ENCODE measurements around the gene CDKAL1.

Gene CDKAL1

GRCh38 chr6:21171801-21172200 lies 637.5 kb downstream of the CDKAL1 start:
- WGBS, 2 donors (ENCODE audit: extremely low coverage in 2 of 2, insufficient read length in 2 of 2, insufficient replicate concordance in 1 of 2) = no CpG with 5 or more reads among the region's 4 CpGs
- H3K18ac ChIP-seq (ENCODE audit: low read length) = no peak overlapping the region

DNA sequence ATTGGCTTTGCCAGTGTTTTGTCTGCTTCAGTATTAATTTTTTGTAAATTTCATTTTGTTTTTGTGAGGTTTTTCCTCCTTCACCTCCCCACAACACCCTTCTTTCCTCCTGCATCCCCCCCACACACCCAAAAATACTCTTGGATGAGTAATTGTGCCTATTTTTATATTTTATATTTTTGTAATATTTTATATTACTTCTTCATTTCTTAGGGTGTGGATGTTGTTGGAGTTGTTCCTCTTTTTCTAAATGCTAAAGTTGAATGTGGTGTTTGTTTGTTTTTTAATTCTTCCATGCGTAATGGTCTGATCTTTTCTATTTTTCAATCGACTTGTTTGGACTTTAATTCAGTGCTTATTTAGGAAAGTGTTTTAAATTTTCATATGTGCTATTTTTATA lies 638.8 kb downstream of the CDKAL1 start:
- no peak overlapping the region for H2BK5ac ChIP-seq (ENCODE audit: low read length)
- no peak overlapping the region for H3K18ac ChIP-seq (ENCODE audit: low read length)
- H3K36me3 ChIP-seq (replicated peaks in 1 of 2; ENCODE audit: control insufficient read depth in 2 of 2, insufficient read depth in 2 of 2, low read length in 2 of 2) = no peaks in the 10 kb centered on the region
- no peak overlapping the region for H2BK15ac ChIP-seq (ENCODE audit: low read length)
- no peaks in the 10 kb centered on the region for H3K4me1 ChIP-seq (ENCODE audit: control insufficient read depth in 2 of 2, insufficient read depth in 1 of 2, low read depth in 1 of 2, low read length in 2 of 2)
- no peak overlapping the region for H3K4me2 ChIP-seq (ENCODE audit: insufficient read depth, low read length, poor library complexity, severe bottlenecking)
- H3K9ac ChIP-seq (ENCODE audit: low read depth, low read length, poor library complexity) = no peak overlapping the region
- no peak overlapping the region for H2AK5ac ChIP-seq (ENCODE audit: low read depth, low read length)
- no peak overlapping the region for H3K14ac ChIP-seq (ENCODE audit: low read length)
- H4K8ac ChIP-seq (ENCODE audit: low read depth, low read length) = no peak overlapping the region
- H3K4ac ChIP-seq (ENCODE audit: low read length) = no peak overlapping the region
- no peak overlapping the region for H2AFZ ChIP-seq (ENCODE audit: low read length)
- no peak for DNase-seq (ENCODE audit: low spot score)
- no peaks in the 10 kb centered on the region for H3K27me3 ChIP-seq (ENCODE audit: control insufficient read depth in 3 of 3, insufficient read depth in 3 of 3, low read depth in 1 of 3, low read length in 3 of 3)
- H3K9me3 ChIP-seq (replicated peaks in 1 of 2; ENCODE audit: control insufficient read depth in 2 of 2, insufficient read depth in 1 of 2, low read depth in 1 of 2, low read length in 2 of 2) = no peaks in the 10 kb centered on the region
- H3K79me1 ChIP-seq (ENCODE audit: low read depth, low read length) = no peaks in the 10 kb centered on the region
- no peak overlapping the region for H4K91ac ChIP-seq (ENCODE audit: low read depth, low read length, poor library complexity)
- H3K4me3 ChIP-seq (ENCODE audit: low read length in 2 of 2) = no peak overlapping the region
- H2BK120ac ChIP-seq (ENCODE audit: low read depth, low read length) = no peak overlapping the region
- H3K27ac ChIP-seq (replicated peaks; ENCODE audit: low read length) = no peak overlapping the region
- no CpG with 5 or more reads among the region's 2 CpGs for WGBS, 2 donors (ENCODE audit: extremely low coverage in 2 of 2, insufficient read length in 2 of 2, insufficient replicate concordance in 1 of 2)
- H3K23ac ChIP-seq (ENCODE audit: low read depth, low read length, poor library complexity) = no peak overlapping the region
- no peak overlapping the region for H2BK12ac ChIP-seq (ENCODE audit: low read length)

More at GRCh38 chr6:21171801-21172200, 637.5 kb downstream of the CDKAL1 start:
- Histone ChIP-seq H3K79me1 (ENCODE audit: low read depth, low read length) (no peaks in the 10 kb centered on the region), H3K4me1 (ENCODE audit: control insufficient read depth in 2 of 2, insufficient read depth in 1 of 2, low read depth in 1 of 2, low read length in 2 of 2) (no peaks in the 10 kb centered on the region), H2AK5ac (ENCODE audit: low read depth, low read length) (no peak overlapping the region), H2BK15ac (ENCODE audit: low read length) (no peak overlapping the region), H3K9me3 (replicated peaks in 1 of 2; ENCODE audit: control insufficient read depth in 2 of 2, insufficient read depth in 1 of 2, low read depth in 1 of 2, low read length in 2 of 2) (no peaks in the 10 kb centered on the region), H2BK12ac (ENCODE audit: low read length) (no peak overlapping the region), H3K4me3 (ENCODE audit: low read length in 2 of 2) (no peak overlapping the region), H3K4ac (ENCODE audit: low read length) (no peak overlapping the region), H2BK120ac (ENCODE audit: low read depth, low read length) (no peak overlapping the region), H3K9ac (ENCODE audit: low read depth, low read length, poor library complexity) (no peak overlapping the region), H3K27ac (replicated peaks; ENCODE audit: low read length) (no peak overlapping the region), H3K4me2 (ENCODE audit: insufficient read depth, low read length, poor library complexity, severe bottlenecking) (no peak overlapping the region), H3K27me3 (ENCODE audit: control insufficient read depth in 3 of 3, insufficient read depth in 3 of 3, low read depth in 1 of 3, low read length in 3 of 3) (no peaks in the 10 kb centered on the region), H2BK5ac (ENCODE audit: low read length) (no peak overlapping the region), H2AFZ (ENCODE audit: low read length) (no peak overlapping the region), H4K91ac (ENCODE audit: low read depth, low read length, poor library complexity) (no peak overlapping the region), H3K14ac (ENCODE audit: low read length) (no peak overlapping the region), H3K36me3 (replicated peaks in 1 of 2; ENCODE audit: control insufficient read depth in 2 of 2, insufficient read depth in 2 of 2, low read length in 2 of 2) (no peaks in the 10 kb centered on the region), H3K23ac (ENCODE audit: low read depth, low read length, poor library complexity) (no peak overlapping the region), H4K8ac (ENCODE audit: low read depth, low read length) (no peak overlapping the region)
- no peak for DNase-seq (ENCODE audit: low spot score)

- no peak overlapping the region for H3K18ac ChIP-seq (ENCODE audit: low read length)
These were observed 639.4 kb downstream of the CDKAL1 start for GRCh38 chr6:21173678-21174077.

GRCh38 chr6:21176197-21176596 lies 641.9 kb downstream of the CDKAL1 start:
- no peak overlapping the region for H2BK12ac ChIP-seq (ENCODE audit: low read length)
- no peak overlapping the region for H3K14ac ChIP-seq (ENCODE audit: low read length)
- no peak overlapping the region for H4K91ac ChIP-seq (ENCODE audit: low read depth, low read length, poor library complexity)
- H2BK5ac ChIP-seq (ENCODE audit: low read length) = no peak overlapping the region
- no peaks in the 10 kb centered on the region for H3K79me1 ChIP-seq (ENCODE audit: low read depth, low read length)
- no peak overlapping the region for H2AFZ ChIP-seq (ENCODE audit: low read length)
- WGBS, 2 donors (ENCODE audit: extremely low coverage in 2 of 2, insufficient read length in 2 of 2, insufficient replicate concordance in 1 of 2) = no CpG with 5 or more reads among the region's 4 CpGs
- no peak overlapping the region for H3K4ac ChIP-seq (ENCODE audit: low read length)
- H3K9ac ChIP-seq (ENCODE audit: low read depth, low read length, poor library complexity) = no peak overlapping the region
- no peak overlapping the region for H3K23ac ChIP-seq (ENCODE audit: low read depth, low read length, poor library complexity)
- H3K4me3 ChIP-seq (ENCODE audit: low read length in 2 of 2) = no peak overlapping the region
- no peak overlapping the region for H3K4me2 ChIP-seq (ENCODE audit: insufficient read depth, low read length, poor library complexity, severe bottlenecking)
- no peak overlapping the region for H3K27ac ChIP-seq (replicated peaks; ENCODE audit: low read length)
- DNase-seq (ENCODE audit: low spot score) = no peak
- H2BK120ac ChIP-seq (ENCODE audit: low read depth, low read length) = no peak overlapping the region
- peaks cover 0 to 5% of the 10 kb centered on the region in 2 donors for H3K9me3 ChIP-seq (replicated peaks in 1 of 2; ENCODE audit: control insufficient read depth in 2 of 2, insufficient read depth in 1 of 2, low read depth in 1 of 2, low read length in 2 of 2)
- H3K4me1 ChIP-seq (ENCODE audit: control insufficient read depth in 2 of 2, insufficient read depth in 1 of 2, low read depth in 1 of 2, low read length in 2 of 2) = no peaks in the 10 kb centered on the region
- H2AK5ac ChIP-seq (ENCODE audit: low read depth, low read length) = no peak overlapping the region
- no peaks in the 10 kb centered on the region for H3K36me3 ChIP-seq (replicated peaks in 1 of 2; ENCODE audit: control insufficient read depth in 2 of 2, insufficient read depth in 2 of 2, low read length in 2 of 2)
- no peaks in the 10 kb centered on the region for H3K27me3 ChIP-seq (ENCODE audit: control insufficient read depth in 3 of 3, insufficient read depth in 3 of 3, low read depth in 1 of 3, low read length in 3 of 3)
- H4K8ac ChIP-seq (ENCODE audit: low read depth, low read length) = no peak overlapping the region
- no peak overlapping the region for H2BK15ac ChIP-seq (ENCODE audit: low read length)
- no peak overlapping the region for H3K18ac ChIP-seq (ENCODE audit: low read length)

More at GRCh38 chr6:21173678-21174077, 639.4 kb downstream of the CDKAL1 start:
- H2BK120ac ChIP-seq (ENCODE audit: low read depth, low read length) = no peak overlapping the region
- H2BK5ac ChIP-seq (ENCODE audit: low read length) = no peak overlapping the region
- H2AFZ ChIP-seq (ENCODE audit: low read length) = no peak overlapping the region
- H3K9me3 ChIP-seq (replicated peaks in 1 of 2; ENCODE audit: control insufficient read depth in 2 of 2, insufficient read depth in 1 of 2, low read depth in 1 of 2, low read length in 2 of 2) = no peaks in the 10 kb centered on the region
- no peaks in the 10 kb centered on the region for H3K36me3 ChIP-seq (replicated peaks in 1 of 2; ENCODE audit: control insufficient read depth in 2 of 2, insufficient read depth in 2 of 2, low read length in 2 of 2)
- no peak overlapping the region for H3K27ac ChIP-seq (replicated peaks; ENCODE audit: low read length)
- WGBS, 2 donors (ENCODE audit: extremely low coverage in 2 of 2, insufficient read length in 2 of 2, insufficient replicate concordance in 1 of 2) = no CpG with 5 or more reads among the region's 2 CpGs
- H3K23ac ChIP-seq (ENCODE audit: low read depth, low read length, poor library complexity) = no peak overlapping the region
- no peak overlapping the region for H3K4me2 ChIP-seq (ENCODE audit: insufficient read depth, low read length, poor library complexity, severe bottlenecking)
- H3K4ac ChIP-seq (ENCODE audit: low read length) = no peak overlapping the region
- H3K79me1 ChIP-seq (ENCODE audit: low read depth, low read length) = no peaks in the 10 kb centered on the region
- H3K14ac ChIP-seq (ENCODE audit: low read length) = no peak overlapping the region
- H3K4me1 ChIP-seq (ENCODE audit: control insufficient read depth in 2 of 2, insufficient read depth in 1 of 2, low read depth in 1 of 2, low read length in 2 of 2) = no peaks in the 10 kb centered on the region
- no peak for DNase-seq (ENCODE audit: low spot score)
- no peak overlapping the region for H3K9ac ChIP-seq (ENCODE audit: low read depth, low read length, poor library complexity)
- no peak overlapping the region for H4K8ac ChIP-seq (ENCODE audit: low read depth, low read length)
- H3K27me3 ChIP-seq (ENCODE audit: control insufficient read depth in 3 of 3, insufficient read depth in 3 of 3, low read depth in 1 of 3, low read length in 3 of 3) = no peaks in the 10 kb centered on the region
- H2BK12ac ChIP-seq (ENCODE audit: low read length) = no peak overlapping the region
- H4K91ac ChIP-seq (ENCODE audit: low read depth, low read length, poor library complexity) = no peak overlapping the region
- H2BK15ac ChIP-seq (ENCODE audit: low read length) = no peak overlapping the region
- no peak overlapping the region for H3K4me3 ChIP-seq (ENCODE audit: low read length in 2 of 2)
- no peak overlapping the region for H2AK5ac ChIP-seq (ENCODE audit: low read depth, low read length)

Data from neuronal stem cell (in vitro differentiated cells).